ENCODE results near the gene PRKN.
A peak's percentile ranks its signal among the peaks of the same experiment; 100 is the strongest.
"Not testable (repeated sequence)": the region's sequence is repeated elsewhere in the genome, so short reads cannot be mapped to it uniquely, and the experiment has no call there.

The PRKN gene

GRCh38 chr6:161523362-161523761 is 1204.2 kb downstream of the PRKN start:
- DNase-seq = no peak

DNA sequence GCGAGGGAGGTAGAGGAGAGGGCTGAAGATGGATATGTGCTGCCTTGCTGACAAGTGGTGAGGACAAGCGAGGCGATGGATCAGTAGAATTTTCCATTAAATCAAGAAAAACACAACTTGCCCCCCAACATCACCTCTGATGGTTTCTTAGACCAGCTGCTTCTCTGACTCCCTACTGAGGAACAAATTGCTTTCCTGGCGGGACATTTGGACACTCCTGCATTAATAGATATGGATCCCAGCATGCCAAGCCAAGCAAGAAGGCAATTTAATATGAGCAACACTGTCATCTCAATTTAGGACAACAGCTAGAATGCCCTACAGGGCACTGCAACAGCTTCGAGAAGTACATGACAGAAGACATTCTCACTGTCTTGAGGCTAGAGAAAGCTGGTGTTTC is 1205.3 kb downstream of the PRKN start:
- peak in 1 of 14 donors; percentile 32 for DNase-seq

DNA sequence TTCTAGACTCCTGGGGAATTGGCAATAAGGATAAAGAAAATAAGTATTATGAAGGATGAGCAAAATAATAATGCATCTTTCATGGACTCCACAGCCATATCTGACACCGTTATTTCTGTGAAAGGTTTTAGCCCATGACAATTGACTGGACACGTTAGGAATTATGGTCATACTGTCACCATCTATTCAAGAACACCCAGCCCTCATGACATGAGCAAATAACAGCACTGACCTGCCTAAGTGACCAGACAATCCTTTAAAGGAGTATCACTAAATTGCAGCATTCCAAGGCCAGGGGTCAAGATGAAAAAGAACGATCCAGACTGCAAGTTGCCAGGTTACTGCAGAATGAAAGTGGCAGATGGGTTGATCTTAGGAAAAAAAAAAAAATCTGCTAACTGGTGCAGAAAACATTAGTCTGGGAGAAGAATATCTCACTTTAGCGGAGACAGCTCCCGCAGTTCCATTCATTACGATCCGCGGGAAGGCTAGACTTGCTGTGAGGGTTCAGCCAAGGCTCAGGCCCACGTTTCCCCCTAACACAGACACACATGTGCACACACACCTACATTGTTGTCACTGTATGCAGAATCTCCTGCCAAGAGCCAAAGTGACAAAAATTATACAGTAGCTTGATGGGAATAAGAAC is 1216.0 kb downstream of the PRKN start:
- DNase-seq = peak in 1 of 14 donors; percentile 29

GRCh38 chr6:161508341-161508740 is 1219.2 kb downstream of the PRKN start:
- DNase-seq = no peak

DNA sequence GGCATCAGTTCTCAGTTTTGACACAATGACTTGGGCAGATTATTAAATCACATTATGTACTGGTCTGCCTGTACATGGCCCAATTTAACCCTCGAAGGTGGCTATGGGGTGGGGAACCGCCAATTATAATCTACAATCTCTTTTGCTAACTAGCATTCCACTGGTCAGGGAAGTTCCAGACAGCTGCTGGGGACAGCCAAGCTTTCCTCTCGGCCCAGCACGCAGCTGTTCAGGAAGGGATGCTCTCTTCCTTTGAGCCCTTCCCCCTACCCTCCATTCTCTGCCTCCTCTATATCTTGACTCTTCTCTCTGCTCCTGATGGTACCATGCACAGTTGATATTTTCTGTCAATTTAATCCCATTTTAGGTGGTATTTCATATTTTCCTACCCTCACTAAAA is 1220.2 kb downstream of the PRKN start:
- no peak for DNase-seq

DNA sequence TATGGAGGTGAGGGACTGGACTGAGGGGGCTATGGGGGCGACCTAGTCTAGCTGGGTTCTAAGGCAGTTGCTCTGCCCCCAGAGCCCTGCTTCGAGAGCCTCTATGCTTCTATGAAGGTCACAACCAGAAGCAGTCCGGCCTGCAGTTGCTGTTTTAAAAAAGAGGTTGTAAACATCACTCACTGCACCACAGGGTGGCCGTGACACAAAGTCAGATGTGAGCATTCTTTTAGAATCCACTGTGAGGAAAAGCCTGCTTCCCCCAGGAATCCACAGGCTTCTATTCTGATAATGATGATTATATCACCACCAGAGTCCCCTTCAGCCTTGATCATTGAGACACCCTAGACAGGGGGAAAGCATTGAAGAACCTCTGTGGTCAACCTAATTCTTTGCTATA is 1224.0 kb downstream of the PRKN start:
- no peak for DNase-seq

DNA sequence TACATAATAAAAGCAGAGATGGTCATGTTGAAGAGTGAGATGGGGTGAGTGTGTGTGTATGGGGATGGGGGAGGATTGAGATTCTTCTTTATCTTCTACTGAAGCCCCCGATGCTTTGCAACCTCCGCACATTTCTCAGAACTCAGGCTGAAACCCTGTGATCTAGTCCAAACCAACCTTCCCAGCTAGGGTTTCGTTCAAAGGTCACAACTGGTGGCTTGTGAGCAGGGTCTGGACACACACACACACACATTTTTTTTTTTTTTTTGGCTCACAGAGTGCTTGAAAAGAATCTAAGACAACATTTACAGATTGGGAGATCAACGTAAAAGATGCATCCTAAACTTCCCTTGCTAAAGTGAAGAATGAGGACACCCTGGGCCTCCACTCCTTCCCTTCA is 1228.7 kb downstream of the PRKN start:
- DNase-seq = no peak

GRCh38 chr6:161498359-161498758 is 1229.2 kb downstream of the PRKN start:
- no peak for DNase-seq

DNA sequence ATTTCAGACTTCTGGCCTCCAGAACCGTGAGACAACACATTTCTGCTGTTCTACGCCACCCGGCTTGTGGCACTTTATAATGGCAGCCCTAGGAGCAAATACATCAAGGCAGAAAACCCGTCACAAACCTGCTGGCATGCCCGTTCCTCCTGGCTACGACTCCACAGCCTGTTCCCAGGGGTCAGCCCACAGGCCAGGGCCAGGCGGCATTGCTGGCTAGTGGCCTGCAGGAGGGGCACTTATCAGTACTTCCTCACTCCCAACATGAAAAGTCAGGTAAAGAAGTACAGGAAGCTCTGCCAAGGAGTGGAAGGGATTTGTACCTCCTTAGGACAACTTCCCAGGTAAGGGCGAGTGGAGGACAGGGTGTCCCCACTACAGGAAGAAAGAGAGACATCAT is 1230.6 kb downstream of the PRKN start:
- no peak for DNase-seq

GRCh38 chr6:161496271-161496670 is 1231.3 kb downstream of the PRKN start:
- not testable (repeated sequence) for DNase-seq

DNA sequence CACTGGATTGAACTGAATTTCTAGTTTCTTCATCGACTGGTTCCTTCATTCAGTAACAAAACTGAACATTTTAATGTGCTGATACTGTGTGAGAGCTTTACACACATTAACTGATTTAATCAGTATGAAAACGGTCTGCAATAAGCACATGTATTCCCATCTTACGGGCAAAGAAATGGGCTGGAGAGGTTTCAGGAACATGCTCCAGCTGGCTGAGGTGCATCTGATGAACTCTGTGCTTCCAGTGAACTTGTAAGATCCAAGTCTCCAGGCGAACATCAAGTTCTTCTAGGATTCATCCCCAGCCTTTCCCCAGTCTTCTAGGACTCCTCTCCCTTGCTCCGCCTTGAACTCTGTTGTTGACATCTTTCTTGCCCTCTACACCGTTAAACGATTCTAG is 1233.0 kb downstream of the PRKN start:
- DNase-seq = no peak

- no peak for DNase-seq
These were observed 1233.9 kb downstream of the PRKN start for GRCh38 chr6:161493576-161494118.

DNA sequence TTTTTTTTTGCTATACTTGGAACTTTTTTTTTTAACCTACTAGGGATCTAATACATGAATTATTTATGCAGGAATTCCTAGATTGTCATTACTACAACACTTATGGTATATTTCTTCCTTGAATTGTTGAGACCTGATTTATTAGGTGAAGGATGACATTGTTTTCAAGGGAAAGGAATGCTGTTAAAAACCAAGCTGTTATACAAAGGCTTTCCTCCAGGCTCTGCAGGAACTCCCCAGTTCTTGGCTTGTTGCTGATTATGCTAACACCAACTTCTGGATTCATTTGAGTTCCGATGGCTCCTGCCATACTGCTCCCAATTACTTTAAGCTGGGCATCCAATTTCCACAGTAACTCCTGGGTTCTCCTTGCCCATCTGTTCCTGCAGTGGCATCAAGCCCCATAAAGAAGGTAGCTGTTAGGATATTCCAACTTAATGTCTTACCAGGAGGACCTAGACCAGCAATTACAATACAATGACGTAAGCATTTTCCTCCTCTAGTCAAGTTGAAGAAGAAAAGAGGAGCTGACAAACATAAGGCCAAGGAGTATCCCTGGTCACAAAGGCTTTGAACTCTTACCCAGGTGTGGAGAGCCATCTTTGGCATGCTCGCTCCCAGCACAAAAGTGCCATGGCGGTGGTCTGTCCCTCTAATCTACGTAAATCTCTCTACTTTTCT is 1237.8 kb downstream of the PRKN start:
- no peak for DNase-seq

DNA sequence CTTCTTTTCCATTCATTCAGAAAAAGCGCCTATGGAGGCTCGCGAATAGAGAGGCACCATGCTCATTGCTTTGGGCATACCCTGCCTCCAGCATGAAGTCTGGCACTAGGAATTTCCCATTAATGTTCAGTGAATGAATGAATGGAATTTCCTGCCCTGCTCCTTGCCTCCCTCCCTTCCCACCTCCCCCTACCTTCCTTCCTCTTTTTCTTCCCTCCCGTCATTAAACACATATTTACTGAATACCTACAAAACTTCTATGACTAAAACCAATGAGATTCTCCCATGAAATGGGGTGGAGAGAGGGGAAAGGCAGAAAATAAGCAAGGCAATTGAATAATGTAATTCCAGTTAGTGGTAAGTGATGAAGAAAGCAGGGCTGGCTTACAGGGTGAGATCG is 1239.9 kb downstream of the PRKN start:
- no peak for DNase-seq

GRCh38 chr6:161487217-161487531 is 1240.4 kb downstream of the PRKN start:
- no peak for DNase-seq

GRCh38 chr6:161486361-161487216 is 1241.0 kb downstream of the PRKN start:
- no peak for DNase-seq

- no peak for DNase-seq
These were observed 1245.1 kb downstream of the PRKN start for GRCh38 chr6:161482517-161482858.

- no peak for DNase-seq
These were observed 1245.6 kb downstream of the PRKN start for GRCh38 chr6:161481786-161482516.

DNA sequence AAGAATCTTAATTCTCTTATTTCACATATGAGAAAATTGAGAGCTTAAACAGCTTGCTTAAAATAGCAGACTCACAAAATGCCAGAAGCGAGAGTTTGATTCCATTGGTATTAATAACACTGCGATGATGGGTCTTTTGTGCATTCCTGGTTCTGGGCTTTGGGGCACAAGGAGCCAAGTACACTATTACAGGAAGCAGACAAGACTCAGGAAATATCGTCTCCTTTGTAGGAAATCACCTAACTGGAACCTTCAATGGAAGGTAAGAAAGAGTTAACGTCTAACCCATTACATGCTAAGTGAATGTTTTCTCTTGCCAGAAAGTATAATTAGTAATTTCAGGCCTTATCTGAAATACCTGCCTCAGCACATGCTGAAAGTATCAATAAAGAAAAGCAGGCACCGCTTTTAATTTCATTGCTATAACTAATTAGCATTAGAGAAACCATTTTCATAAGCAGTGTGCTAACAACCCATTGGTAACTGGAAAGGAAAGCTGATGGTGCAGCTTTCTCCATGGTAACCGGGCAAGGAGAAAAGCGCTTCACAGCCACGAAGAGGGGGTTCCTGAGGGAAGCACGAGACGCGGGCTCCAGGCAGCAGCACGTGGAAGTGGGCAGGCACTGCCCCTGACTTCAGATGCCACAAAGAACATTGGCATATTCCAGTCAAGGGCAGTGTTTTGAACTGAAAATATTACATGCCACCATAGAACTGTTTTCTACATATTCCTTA is 1247.0 kb downstream of the PRKN start:
- DNase-seq = no peak

DNA sequence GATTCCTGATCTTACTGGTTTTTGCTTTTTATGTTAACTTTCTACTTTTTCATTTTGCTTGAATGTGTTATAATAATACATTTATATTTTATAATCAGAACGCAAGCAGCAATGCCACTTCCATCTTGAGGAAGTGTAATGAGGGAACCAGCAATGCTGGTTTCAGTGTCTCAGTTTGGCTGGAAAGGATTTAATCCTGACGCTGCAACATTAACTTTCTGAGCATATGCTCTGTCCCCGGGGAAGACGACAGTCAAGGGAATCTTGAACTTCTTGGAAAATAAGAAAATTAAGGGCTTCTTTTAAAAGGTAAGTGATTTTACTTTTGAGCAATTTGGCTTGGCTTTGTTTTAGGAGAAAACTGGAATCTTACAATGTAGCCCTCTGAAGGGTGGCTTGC is 1248.2 kb downstream of the PRKN start:
- no peak for DNase-seq

DNA sequence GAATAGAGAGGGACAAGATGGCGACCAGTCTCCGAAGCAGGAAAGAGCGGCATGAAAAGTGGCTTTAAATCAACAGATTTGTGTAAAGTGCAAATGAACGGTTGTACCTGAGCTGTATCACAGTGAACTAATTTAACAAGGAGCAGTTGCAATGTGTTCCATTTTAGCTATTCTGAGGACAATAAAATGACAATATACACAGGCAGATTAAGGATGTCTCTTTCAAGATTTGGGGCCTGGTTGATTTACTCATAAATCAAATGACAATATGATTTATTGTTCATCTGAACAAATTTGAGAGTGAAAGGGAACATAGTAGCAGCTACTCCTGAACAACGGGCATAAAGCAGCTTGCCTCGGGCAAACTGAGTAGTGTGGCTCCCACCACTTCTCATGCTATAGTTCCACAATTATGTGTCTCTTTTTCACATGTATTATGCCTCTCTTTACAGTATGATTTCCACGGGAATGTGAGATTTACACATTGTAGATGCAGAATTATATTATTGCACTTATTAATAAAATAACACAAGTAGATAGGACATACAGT is 1249.6 kb downstream of the PRKN start:
- DNase-seq = no peak

DNA sequence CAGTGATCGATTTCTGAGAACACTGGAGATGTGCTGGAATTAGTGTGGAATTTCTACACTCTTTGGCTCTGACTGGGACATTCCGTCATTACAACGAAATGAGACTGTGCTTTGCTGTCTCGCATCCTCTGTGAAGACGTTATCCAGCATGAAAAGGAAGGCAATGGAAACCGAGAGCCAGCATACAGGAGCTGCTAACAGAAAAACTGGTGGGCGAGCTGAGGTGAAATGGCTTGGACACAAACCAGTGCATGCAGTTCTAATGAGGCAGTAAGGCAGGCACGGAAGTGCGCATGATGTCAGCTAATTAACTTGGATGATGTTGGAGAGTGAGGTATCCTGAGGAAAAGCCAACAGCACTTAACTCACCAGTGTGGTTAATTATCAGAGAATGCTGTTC is 1250.9 kb downstream of the PRKN start:
- DNase-seq = peak in 2 of 14 donors; percentile 12 to 33
